Measurements from ENCODE around the gene FLNB.

DNA sequence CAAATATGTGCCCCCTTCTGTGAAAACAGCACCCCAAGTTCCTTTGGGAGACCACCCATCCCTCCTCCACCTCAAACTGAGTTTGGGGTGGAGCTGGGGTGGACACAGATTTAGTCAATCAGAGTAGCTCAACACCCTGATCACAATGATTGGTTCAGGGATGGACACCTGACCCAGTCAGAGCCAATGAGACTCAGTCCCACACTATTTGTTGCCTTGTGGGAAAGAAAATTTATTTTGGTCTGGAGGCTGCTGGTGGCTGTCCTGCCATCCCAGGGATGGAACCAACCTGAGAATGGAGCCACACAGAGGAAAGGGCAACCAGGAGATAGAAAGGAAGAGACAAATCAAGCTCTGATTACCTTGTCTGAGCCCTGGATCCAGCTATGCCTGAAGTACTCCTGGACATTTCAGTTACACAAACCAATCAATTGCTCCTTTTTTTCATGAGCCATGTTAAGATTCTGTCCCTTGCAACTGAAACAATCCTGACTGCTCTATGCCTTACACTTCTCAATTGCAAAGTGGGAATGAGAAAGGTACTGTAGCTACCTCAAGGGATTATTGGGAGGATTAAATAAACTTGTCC, 192.0 kb downstream of the FLNB start:
- TF ChIP-seq, protein P1, sequence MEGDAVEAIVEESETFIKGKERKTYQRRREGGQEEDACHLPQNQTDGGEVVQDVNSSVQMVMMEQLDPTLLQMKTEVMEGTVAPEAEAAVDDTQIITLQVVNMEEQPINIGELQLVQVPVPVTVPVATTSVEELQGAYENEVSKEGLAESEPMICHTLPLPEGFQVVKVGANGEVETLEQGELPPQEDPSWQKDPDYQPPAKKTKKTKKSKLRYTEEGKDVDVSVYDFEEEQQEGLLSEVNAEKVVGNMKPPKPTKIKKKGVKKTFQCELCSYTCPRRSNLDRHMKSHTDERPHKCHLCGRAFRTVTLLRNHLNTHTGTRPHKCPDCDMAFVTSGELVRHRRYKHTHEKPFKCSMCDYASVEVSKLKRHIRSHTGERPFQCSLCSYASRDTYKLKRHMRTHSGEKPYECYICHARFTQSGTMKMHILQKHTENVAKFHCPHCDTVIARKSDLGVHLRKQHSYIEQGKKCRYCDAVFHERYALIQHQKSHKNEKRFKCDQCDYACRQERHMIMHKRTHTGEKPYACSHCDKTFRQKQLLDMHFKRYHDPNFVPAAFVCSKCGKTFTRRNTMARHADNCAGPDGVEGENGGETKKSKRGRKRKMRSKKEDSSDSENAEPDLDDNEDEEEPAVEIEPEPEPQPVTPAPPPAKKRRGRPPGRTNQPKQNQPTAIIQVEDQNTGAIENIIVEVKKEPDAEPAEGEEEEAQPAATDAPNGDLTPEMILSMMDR (IDR thresholded peaks at IDR 0.05) = no peak
- TF ChIP-seq EP300 (IDR thresholded peaks at IDR 0.05) (no peak), POLR2A (IDR thresholded peaks at IDR 0.05) (no peak)
